Right atrium auricular region (tissue), 2 donors: Measurements from ENCODE around the gene CEACAM19. TPM values are rescaled to one million over a fixed set of nuclear protein-coding genes. Genes with fewer than 3 reads are reported as not detected.

Experiments used
- DNase-seq: peaks from one replicate; pipeline ENCODE4 v3.0.0-alpha.2; 2019; ENCODE audit warnings: low spot score
- H3K27ac ChIP-seq, 2 donors: fragments of 200-600 bp; sonication (generic); 1 replicate in 1 of 2; 2 replicates in 1 of 2; pipeline ENCODE4 v1.5.1; 2016 to 2019
- H3K27me3 ChIP-seq, 2 donors: fragments of 200-600 bp; sonication (generic); one replicate each; pipeline versions ENCODE4 v1.5.1 to v1.6.0; 2017 to 2019
- H3K36me3 ChIP-seq: fragments of 200-600 bp; sonication (generic); one replicate; pipeline ENCODE4 v1.5.1; 2016
- H3K4me1 ChIP-seq, 2 donors: fragments of 200-600 bp; sonication (generic); one replicate each; pipeline versions ENCODE4 v1.5.1 to v1.6.0; 2017 to 2019
- H3K4me3 ChIP-seq, 2 donors: fragments of 200-600 bp; sonication (generic); 1 replicate in 1 of 2; 2 replicates in 1 of 2; pipeline ENCODE4 v1.5.1; 2017 to 2019; ENCODE audit warnings: mild to moderate bottlenecking in 1 of 2, moderate library complexity in 1 of 2
- H3K9me3 ChIP-seq, 2 donors: fragments of 200-600 bp; sonication (generic); one replicate each; pipeline ENCODE4 v1.5.1; 2019
- CTCF ChIP-seq, 2 donors: fragments of 200-600 bp; sonication (generic); IDR thresholded peaks; one replicate each; pipeline ENCODE4 v1.5.1; 2019; ENCODE audit warnings: antibody characterized with exemption in 2 of 2
- total RNA-seq, 2 donors: library from RNA; depleted of rRNA; stranded (reverse); fragments of >200 nt; gene quantifications; one replicate each; pipeline ENCODE4 v1.1.0, GENCODE V29; 2016

CEACAM19 gene
- total RNA-seq, 2 donors from 2014 or later, result 2.3 to 3.1 TPM

GRCh38 chr19:44648631-44649251 is 22.5 kb upstream of the CEACAM19 start:
- no peak for TF ChIP-seq CTCF (IDR thresholded peaks at IDR 0.05)
- H3K4me1 ChIP-seq, result peaks cover 0 to 47% of the 10 kb centered on the region in 2 donors
- peak overlapping the region; percentile 72 to 74 for H3K27ac ChIP-seq
- peaks cover 48% of the 10 kb centered on the region for H3K36me3 ChIP-seq
- H3K9me3 ChIP-seq, result no peaks in the 10 kb centered on the region
- peak; percentile 63 for DNase-seq
- no peak overlapping the region for H3K4me3 ChIP-seq
- H3K27me3 ChIP-seq, result no peaks in the 10 kb centered on the region

DNA sequence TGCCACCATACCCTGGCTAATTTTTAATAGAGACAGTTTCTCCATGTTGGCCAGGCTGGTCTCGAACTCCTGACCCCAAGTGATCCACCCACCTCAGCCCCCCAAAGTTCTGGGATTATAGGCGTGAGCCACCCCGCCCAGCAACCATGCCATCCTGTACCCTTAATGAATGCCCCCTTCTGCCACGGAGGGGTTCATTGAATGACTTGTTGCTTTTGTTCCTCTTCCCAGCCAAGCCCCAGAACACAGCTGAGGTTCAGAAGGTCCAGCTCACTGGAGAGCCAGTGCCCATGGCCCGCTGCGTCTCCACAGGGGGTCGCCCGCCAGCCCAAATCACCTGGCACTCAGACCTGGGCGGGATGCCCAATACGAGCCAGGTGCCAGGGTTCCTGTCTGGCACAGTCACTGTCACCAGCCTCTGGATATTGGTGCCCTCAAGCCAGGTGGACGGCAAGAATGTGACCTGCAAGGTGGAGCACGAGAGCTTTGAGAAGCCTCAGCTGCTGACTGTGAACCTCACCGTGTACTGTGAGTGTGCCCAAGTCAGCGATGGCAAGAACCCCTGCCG is 21.6 kb upstream of the CEACAM19 start:
- H3K4me1 ChIP-seq, result peaks cover 0 to 53% of the 10 kb centered on the region in 2 donors
- H3K27me3 ChIP-seq, result no peaks in the 10 kb centered on the region
- peak overlapping the region; percentile 72 to 74 for H3K27ac ChIP-seq
- peaks cover 55% of the 10 kb centered on the region for H3K36me3 ChIP-seq
- DNase-seq, result no peak
- no peak for TF ChIP-seq CTCF (IDR thresholded peaks at IDR 0.05)
- H3K4me3 ChIP-seq, result no peak overlapping the region
- no peaks in the 10 kb centered on the region for H3K9me3 ChIP-seq

GRCh38 chr19:44653343-44653742 is 17.9 kb upstream of the CEACAM19 start:
- no peak for DNase-seq
- Histone ChIP-seq H3K27me3 (no peaks in the 10 kb centered on the region), H3K4me3 (no peak overlapping the region), H3K4me1 (peaks cover 0 to 32% of the 10 kb centered on the region in 2 donors), H3K36me3 (peaks cover 81% of the 10 kb centered on the region), H3K9me3 (no peaks in the 10 kb centered on the region), H3K27ac (no peak overlapping the region)
- TF ChIP-seq CTCF (IDR thresholded peaks at IDR 0.05), result no peak

GRCh38 chr19:44653977-44654774 is 17.1 kb upstream of the CEACAM19 start:
- no peak overlapping the region for H3K4me3 ChIP-seq
- DNase-seq, result peak; percentile 77
- H3K27ac ChIP-seq, result peak overlapping the region in 1 of 2 donors; percentile 20
- H3K9me3 ChIP-seq, result no peaks in the 10 kb centered on the region
- no peaks in the 10 kb centered on the region for H3K27me3 ChIP-seq
- peaks cover 90% of the 10 kb centered on the region for H3K36me3 ChIP-seq
- peak; percentile 43 to 69 for TF ChIP-seq CTCF (IDR thresholded peaks at IDR 0.05)
- peaks cover 0 to 23% of the 10 kb centered on the region in 2 donors for H3K4me1 ChIP-seq

- Histone ChIP-seq H3K4me3 (no peak overlapping the region), H3K36me3 (peaks cover 96% of the 10 kb centered on the region), H3K27ac (no peak overlapping the region), H3K4me1 (peaks cover 0 to 13% of the 10 kb centered on the region in 2 donors), H3K9me3 (no peaks in the 10 kb centered on the region), H3K27me3 (no peaks in the 10 kb centered on the region)
- peak; percentile 63 for DNase-seq
- peak; percentile 82 to 99 for TF ChIP-seq CTCF (IDR thresholded peaks at IDR 0.05)
These were observed 13.9 kb upstream of the CEACAM19 start for GRCh38 chr19:44657211-44657921.
